COR-L47 (cell line): ENCODE data around the gene CDC42BPB.
"Not testable (repeated sequence)": the region's sequence is repeated elsewhere in the genome, so short reads cannot be mapped to it uniquely, and the experiment has no call there.

ENCODE experiments used
- DNase-seq: peaks from one replicate; lab custom pipeline; 2025; lab: John Stamatoyannopoulos, UW

CDC42BPB gene

GRCh38 chr14:103045371-103045869 is 11.9 kb downstream of the CDC42BPB start:
- DNase-seq = no peak

GRCh38 chr14:103043257-103044015 is 13.9 kb downstream of the CDC42BPB start:
- no peak for DNase-seq

- no peak for DNase-seq
Observed at GRCh38 chr14:103041464-103041863, 15.9 kb downstream of the CDC42BPB start.

- no peak for DNase-seq
Observed at GRCh38 chr14:103033681-103034096, 23.7 kb downstream of the CDC42BPB start.

- peak; percentile 47 for DNase-seq
Observed at GRCh38 chr14:103031956-103032355, 25.4 kb downstream of the CDC42BPB start.

- DNase-seq = no peak
Observed at GRCh38 chr14:103031566-103031911, 25.8 kb downstream of the CDC42BPB start.

GRCh38 chr14:103030741-103031565 is 26.4 kb downstream of the CDC42BPB start:
- DNase-seq = no peak

- DNase-seq = no peak
Observed at GRCh38 chr14:103029936-103030335, 27.4 kb downstream of the CDC42BPB start.

- no peak for DNase-seq
Observed at GRCh38 chr14:103028772-103029171, 28.6 kb downstream of the CDC42BPB start.

GRCh38 chr14:103028161-103028767 is 29.1 kb downstream of the CDC42BPB start:
- DNase-seq = peak; percentile 54

- no peak for DNase-seq
Observed at GRCh38 chr14:103027451-103027850, 29.9 kb downstream of the CDC42BPB start.

- no peak for DNase-seq
Observed at GRCh38 chr14:103026988-103027387, 30.4 kb downstream of the CDC42BPB start.

- DNase-seq = not testable (repeated sequence)
Observed at GRCh38 chr14:103026196-103026595, 31.2 kb downstream of the CDC42BPB start.

- DNase-seq = no peak
Observed at GRCh38 chr14:103023881-103024473, 33.4 kb downstream of the CDC42BPB start.

GRCh38 chr14:103022685-103023044 is 34.7 kb downstream of the CDC42BPB start:
- DNase-seq = peak; percentile 57

GRCh38 chr14:103022002-103022684 is 35.2 kb downstream of the CDC42BPB start:
- peak; percentile 80 for DNase-seq

- no peak for DNase-seq
Observed at GRCh38 chr14:103021684-103022001, 35.7 kb downstream of the CDC42BPB start.

GRCh38 chr14:103020271-103021170 is 36.8 kb downstream of the CDC42BPB start:
- no peak for DNase-seq

- no peak for DNase-seq
Observed at GRCh38 chr14:103019826-103020225, 37.5 kb downstream of the CDC42BPB start.

GRCh38 chr14:103019236-103019635 is 38.1 kb downstream of the CDC42BPB start:
- no peak for DNase-seq

GRCh38 chr14:103016594-103016993 is 40.8 kb downstream of the CDC42BPB start:
- no peak for DNase-seq
